AG10803 (cell line): ENCODE measurements around the gene JADE3.

Experiments
- DNase-seq: peaks from one replicate; pipeline ENCODE4 v3.0.0; 2010; ENCODE audit warnings: low read depth
- H3K4me3 ChIP-seq: 2 replicates; pipeline ENCODE4 v1.5.1; 2011; ENCODE audit warnings: mild to moderate bottlenecking, low read length, control low read depth
- TF ChIP-seq, protein P1 (sequence below): conservative IDR thresholded peaks from 2 replicates; pipeline ENCODE4 v1.5.1; 2011; ENCODE audit warnings: mild to moderate bottlenecking, low read length, control low read depth, inconsistent platforms

JADE3 gene

DNA sequence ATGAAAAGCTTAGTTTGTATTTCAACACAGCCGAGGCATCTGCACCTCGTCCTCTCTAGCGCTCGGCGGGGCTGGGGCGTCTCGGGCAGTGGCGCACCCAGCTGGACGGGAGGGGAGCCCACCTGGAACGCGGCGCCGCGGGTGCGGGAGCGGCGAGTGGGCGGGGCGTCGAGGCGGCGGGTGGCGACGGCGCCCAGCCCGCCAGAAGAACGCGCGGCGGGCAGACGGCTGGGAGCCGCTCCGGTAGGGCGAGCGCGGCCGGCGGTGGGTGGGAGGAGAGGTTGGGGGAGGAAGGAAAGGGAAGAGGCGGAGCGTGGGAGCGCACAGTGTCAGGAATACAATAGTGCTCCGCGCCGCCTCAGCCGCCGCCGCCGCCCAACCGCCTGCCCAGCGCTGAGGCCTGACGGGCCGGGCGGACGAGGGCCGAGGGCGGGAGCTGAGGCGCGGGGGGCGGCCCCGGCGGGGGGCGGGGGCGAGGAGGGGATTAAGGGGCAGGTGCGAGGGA is at the start of gene JADE3:
JADE3 (plus strand) TSS at position 324 of the 505 bp plus-strand sequence. CDS start 72,474 bp downstream, outside the sequence.
- peak; percentile 69 for DNase-seq
- H3K4me3 ChIP-seq = peak within 1 kb of the TSS; percentile 63
- TF ChIP-seq, protein P1, sequence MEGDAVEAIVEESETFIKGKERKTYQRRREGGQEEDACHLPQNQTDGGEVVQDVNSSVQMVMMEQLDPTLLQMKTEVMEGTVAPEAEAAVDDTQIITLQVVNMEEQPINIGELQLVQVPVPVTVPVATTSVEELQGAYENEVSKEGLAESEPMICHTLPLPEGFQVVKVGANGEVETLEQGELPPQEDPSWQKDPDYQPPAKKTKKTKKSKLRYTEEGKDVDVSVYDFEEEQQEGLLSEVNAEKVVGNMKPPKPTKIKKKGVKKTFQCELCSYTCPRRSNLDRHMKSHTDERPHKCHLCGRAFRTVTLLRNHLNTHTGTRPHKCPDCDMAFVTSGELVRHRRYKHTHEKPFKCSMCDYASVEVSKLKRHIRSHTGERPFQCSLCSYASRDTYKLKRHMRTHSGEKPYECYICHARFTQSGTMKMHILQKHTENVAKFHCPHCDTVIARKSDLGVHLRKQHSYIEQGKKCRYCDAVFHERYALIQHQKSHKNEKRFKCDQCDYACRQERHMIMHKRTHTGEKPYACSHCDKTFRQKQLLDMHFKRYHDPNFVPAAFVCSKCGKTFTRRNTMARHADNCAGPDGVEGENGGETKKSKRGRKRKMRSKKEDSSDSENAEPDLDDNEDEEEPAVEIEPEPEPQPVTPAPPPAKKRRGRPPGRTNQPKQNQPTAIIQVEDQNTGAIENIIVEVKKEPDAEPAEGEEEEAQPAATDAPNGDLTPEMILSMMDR = no peak

DNA sequence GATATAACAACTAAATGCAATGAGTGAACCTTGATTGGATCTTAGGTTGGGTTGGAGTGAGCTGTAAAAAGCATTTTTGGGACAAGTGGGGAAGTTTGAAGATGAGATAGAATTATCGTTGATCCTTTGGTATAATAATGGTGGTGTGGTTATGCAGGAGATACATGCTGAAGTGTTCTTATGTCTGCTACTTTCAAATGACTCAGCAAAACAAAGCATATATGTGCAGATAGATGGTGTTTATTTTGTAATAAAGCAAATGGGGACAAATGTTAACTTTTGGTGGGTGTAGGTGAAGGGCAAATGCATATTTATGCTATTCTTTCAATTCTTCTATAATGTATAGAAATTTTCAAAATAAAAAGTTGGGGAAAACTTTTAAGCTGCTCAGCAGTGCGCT is 49.1 kb upstream of the JADE3 start:
- TF ChIP-seq, protein P1 = no peak
- no peak for DNase-seq
- no peak overlapping the region for H3K4me3 ChIP-seq

DNA sequence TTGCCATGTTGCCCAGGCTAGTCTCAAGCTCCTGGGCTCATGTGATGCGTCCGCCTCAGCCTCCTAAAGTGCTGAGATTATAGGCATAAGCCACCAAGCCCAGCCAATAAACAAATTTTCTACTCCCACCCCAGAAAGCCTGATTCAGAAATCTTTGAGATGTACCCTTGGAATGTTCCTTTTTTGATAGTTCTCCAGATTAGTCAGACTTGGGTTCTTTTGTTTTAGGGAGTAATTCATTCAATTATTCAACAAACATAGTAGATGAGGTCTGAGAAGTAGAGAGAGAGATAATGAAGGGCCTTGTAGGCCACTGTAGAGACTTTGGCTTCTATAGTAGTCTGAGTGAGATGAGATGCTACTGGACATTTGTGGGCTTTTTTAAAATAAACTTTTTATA is 47.6 kb upstream of the JADE3 start:
- DNase-seq = no peak
- TF ChIP-seq, protein P1 = no peak

DNA sequence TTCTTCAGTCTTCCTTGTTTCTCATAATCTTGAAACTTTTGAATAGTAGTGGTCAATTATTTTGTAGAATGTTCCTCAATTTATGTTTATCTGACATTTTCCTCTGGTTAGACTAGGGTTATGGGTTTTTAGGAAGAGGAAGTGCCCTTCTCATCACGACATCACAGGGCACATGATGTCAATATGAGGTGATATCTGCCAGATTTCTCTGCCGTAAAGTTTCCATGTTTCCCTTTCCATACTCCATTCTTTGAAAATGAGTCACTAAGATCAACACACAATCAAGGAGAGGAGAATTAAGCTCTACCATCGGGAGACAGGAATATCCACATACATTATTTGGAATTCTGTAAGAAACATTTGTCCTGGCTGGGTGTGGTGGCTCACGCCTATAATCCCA is 46.9 kb upstream of the JADE3 start:
- TF ChIP-seq, protein P1 = no peak
- DNase-seq = peak; percentile 40
- H3K4me3 ChIP-seq = no peak overlapping the region

More for the DNA sequence above, 47.6 kb upstream of the JADE3 start:
- H3K4me3 ChIP-seq = no peak overlapping the region

DNA sequence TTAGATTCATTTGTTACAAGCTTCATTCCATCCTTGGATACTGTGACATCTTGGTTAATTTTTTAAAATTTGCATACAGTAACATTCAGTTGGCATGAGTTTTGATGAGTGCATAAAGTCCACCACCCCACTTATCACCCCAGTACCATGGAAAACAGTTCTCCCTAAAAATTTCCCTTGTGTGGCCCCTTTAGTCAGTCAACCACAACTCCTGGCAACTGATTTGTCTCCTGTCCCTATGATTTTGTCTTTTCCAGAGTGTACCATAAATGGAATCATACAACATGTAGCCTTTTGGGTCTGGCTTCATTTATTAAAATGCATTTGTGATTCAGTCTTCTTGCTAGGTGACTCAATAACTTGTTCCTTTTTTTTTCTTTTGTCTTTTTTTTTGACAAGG is 45.5 kb upstream of the JADE3 start:
- H3K4me3 ChIP-seq = no peak overlapping the region
- TF ChIP-seq, protein P1 = no peak
- DNase-seq = no peak

DNA sequence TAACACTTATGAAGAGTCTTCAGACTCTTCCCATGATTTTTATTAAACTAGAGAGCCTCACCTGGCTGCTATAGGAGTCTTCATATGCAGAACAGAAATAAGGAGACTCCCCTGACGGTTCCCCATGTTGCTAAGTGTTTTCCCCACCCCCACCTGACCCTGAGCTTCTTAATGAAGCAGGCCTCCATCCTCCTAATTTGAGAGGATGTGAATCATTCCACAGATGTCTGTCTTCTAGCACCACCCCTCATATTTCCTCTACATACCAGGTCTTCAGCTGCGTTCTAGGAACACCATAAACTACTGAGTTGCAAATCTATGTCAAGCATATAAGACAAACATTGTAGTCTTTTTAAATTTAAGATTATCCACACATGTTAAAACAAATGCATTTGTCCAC is 38.5 kb upstream of the JADE3 start:
- TF ChIP-seq, protein P1 = no peak
- no peak for DNase-seq
- no peak overlapping the region for H3K4me3 ChIP-seq

DNA sequence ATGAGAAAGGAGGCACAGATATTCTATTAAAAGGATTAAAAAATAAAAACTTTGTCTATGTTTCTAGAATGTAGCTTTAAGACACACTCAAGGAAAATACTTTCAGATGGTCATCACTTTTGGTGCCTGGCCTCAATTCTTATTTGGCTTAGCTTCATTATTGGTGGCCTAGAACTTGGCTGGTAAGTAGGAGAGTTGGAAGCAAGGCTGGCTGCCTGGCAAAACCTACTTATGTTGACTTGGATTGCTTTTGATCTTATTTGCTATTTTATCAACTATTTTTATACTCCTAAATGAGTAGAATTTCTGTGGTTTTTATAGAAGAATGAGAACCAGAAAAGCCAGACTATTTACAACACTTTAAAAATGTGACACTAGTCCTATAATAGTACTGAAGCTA is 35.3 kb upstream of the JADE3 start:
- TF ChIP-seq, protein P1 = no peak
- H3K4me3 ChIP-seq = no peak overlapping the region
- peak; percentile 50 for DNase-seq
